ENCODE measurements around the gene TRABD2B. TPM values are rescaled to one million over a fixed set of nuclear protein-coding genes. Genes with fewer than 3 reads are reported as not detected.

Gene TRABD2B
- total and polyA plus RNA-seq, 2 donors (not counting 3 experiments of a cell fraction or from before 2014, with no cell fraction given): not detected

- Histone ChIP-seq H3K4me2 (ENCODE audit: insufficient read depth, low read length) (no peak overlapping the region), H3K9me3 (replicated peaks; ENCODE audit: control insufficient read depth, insufficient read depth, low read length) (no peaks in the 10 kb centered on the region), H3K79me2 (ENCODE audit: control insufficient read depth, insufficient read depth, low read length) (no peaks in the 10 kb centered on the region), H3K27ac (ENCODE audit: insufficient read depth, low read depth, low read length) (no peak overlapping the region), H3K9me1 (replicated peaks; ENCODE audit: control insufficient read depth, extremely low read depth, insufficient read depth, low read length) (no peaks in the 10 kb centered on the region), H3K27me3 (ENCODE audit: control insufficient read depth in 2 of 2, insufficient read depth in 2 of 2, low read length in 2 of 2) (no peaks in the 10 kb centered on the region), H3K36me3 (ENCODE audit: control insufficient read depth in 2 of 2, extremely low read depth in 1 of 2, insufficient read depth in 2 of 2, low read length in 2 of 2) (no peaks in the 10 kb centered on the region), H3K9ac (replicated peaks; ENCODE audit: extremely low read depth, insufficient read depth, low read length) (no peak overlapping the region), H4K20me1 (replicated peaks; ENCODE audit: control insufficient read depth, extremely low read depth, insufficient read depth, low read length) (no peaks in the 10 kb centered on the region), H3K4me3 (replicated peaks in 1 of 3; ENCODE audit: insufficient read depth in 1 of 3, low read depth in 1 of 3, low read length in 3 of 3) (no peak overlapping the region), H3K4me1 (ENCODE audit: control insufficient read depth, extremely low read depth, insufficient read depth, low read length) (peaks cover 11% of the 10 kb centered on the region), H2AFZ (ENCODE audit: low read depth, low read length) (no peak overlapping the region)
- dilution Hi-C loops (cut with MboI; ENCODE audit: extremely low pct_ligation_motif_present, low sequenced_read_pairs): no loop called here
- ChIA-PET CTCF (interaction anchor here (1.4 kb wide), 1 partner anchor 82 kb away, joined by 3 read pairs; the partner anchor contains the start of gene TRABD2B), POLR2A (no interaction called here)
- no peak for FAIRE-seq
- TF ChIP-seq MAX (IDR thresholded peaks at IDR 0.05; ENCODE audit: insufficient read depth, insufficient read length) (no peak), POLR2A (IDR thresholded peaks at IDR 0.05; ENCODE audit: low read depth, low read length) (no peak), MYC (IDR thresholded peaks at IDR 0.05; ENCODE audit: low read depth, low read length) (no peak), CTCF (IDR thresholded peaks at IDR 0.05; ENCODE audit: extremely low read depth in 1 of 2, insufficient read depth in 1 of 2, low read depth in 1 of 2, low read length in 2 of 2) (no peak), POLR2AphosphoS5 (IDR thresholded peaks at IDR 0.05; ENCODE audit: insufficient read depth, low read depth, low read length) (no peak), GATA2 (IDR thresholded peaks at IDR 0.05; ENCODE audit: insufficient read depth, insufficient read length, low read depth, low read length) (no peak), FOS (IDR thresholded peaks at IDR 0.05; ENCODE audit: borderline replicate concordance, insufficient read depth, low read length) (no peak), JUN (IDR thresholded peaks at IDR 0.05; ENCODE audit: borderline replicate concordance, insufficient read depth, insufficient read length, low read depth) (no peak), EZH2 (IDR thresholded peaks at IDR 0.05; ENCODE audit: borderline replicate concordance, low read depth, low read length, severe bottlenecking) (no peak)
- BruUV-seq (replicated peaks): no TSS peak
- DNase-seq (ENCODE audit: low read depth, low spot score): no peak
- intact Hi-C loops (cut with micrococcal nuclease): no loop called here
Observed at GRCh38 chr1:47915677-47916353, 81.4 kb downstream of the TRABD2B start.
